ENCODE results near the gene MOV10L1. TPM values are rescaled to one million over a fixed set of nuclear protein-coding genes. Genes with fewer than 3 reads are reported as not detected.

The MOV10L1 gene
- total and polyA plus RNA-seq, 9 of the 15 experiments (the other 6 are each of a cell fraction or from before 2014, with no cell fraction given) = 0.06 to 0.43 (median 0.15) TPM

GRCh38 chr22:50091092-50091768, 1.4 kb downstream of the MOV10L1 start:
- no peak overlapping the region for H3K27ac ChIP-seq (ENCODE audit: extremely low read depth, low read depth, low read length)
- no TSS peak for BruUV-seq (replicated peaks)
- H4K20me1 ChIP-seq (replicated peaks; ENCODE audit: control insufficient read depth, insufficient read depth, low read length) = no peaks in the 10 kb centered on the region
- ChIA-PET CTCF (ENCODE audit: low intra/inter-chr PET ratio) (no interaction called here), POLR2A (interaction anchor here (0.7 kb wide), 1 partner anchor 10 kb away, joined by 3 read pairs; no protein-coding TSS in a partner anchor)
- H3K4me3 ChIP-seq = no peak overlapping the region
- peak overlapping the region; percentile 45; the same call in 1 of the 2 replicates for H2AFZ ChIP-seq (ENCODE audit: low read depth, low read length)
- FAIRE-seq (no peak), DNase-seq (ENCODE audit: extremely low read depth in 1 of 4, low spot score in 3 of 4) (no peak), ATAC-seq (no peak)
- in situ Hi-C loops (cut with MboI) = no loop called here
- TF ChIP-seq ZNF707 (CRISPR knock-in tag; conservative IDR thresholded peaks at IDR 0.05) (no peak), TCF3 (CRISPR knock-in tag; IDR thresholded peaks at IDR 0.05) (no peak), YBX1 (IDR thresholded peaks at IDR 0.05) (no peak), SETDB1 (IDR thresholded peaks at IDR 0.05; ENCODE audit: low read length) (no peak), CBFA2T3 (IDR thresholded peaks at IDR 0.05) (no peak), SAFB2 (IDR thresholded peaks at IDR 0.05; ENCODE audit: borderline replicate concordance, low read depth, low read length, severe bottlenecking) (no peak), HSF4 (CRISPR knock-in tag; IDR thresholded peaks at IDR 0.05; ENCODE audit: borderline replicate concordance) (no peak), NFE2 (IDR thresholded peaks at IDR 0.05; ENCODE audit: low read depth) (no peak), TARDBP (IDR thresholded peaks at IDR 0.05) (no peak), ZNF143 (CRISPR knock-in tag; IDR thresholded peaks at IDR 0.05) (no peak), EWSR1 (IDR thresholded peaks at IDR 0.05; ENCODE audit: borderline replicate concordance, low read depth, partially characterized antibody) (no peak), SRSF7 (optimal IDR thresholded peaks at IDR 0.05; ENCODE audit: low read depth, low read length) (no peak), EHMT2 (IDR thresholded peaks at IDR 0.05) (no peak)
- H3K4me1 ChIP-seq (replicated peaks in 1 of 2; ENCODE audit: control insufficient read depth in 2 of 2, insufficient read depth in 2 of 2, low read length in 2 of 2) = peaks cover 0 to 2% of the 10 kb centered on the region in 2 experiments; a peak in 4 of 5 replicates
- no peaks in the 10 kb centered on the region for H3K36me3 ChIP-seq (ENCODE audit: control insufficient read depth, insufficient read depth, low read length)
- H3K4me2 ChIP-seq (ENCODE audit: insufficient read depth, low read length) = no peak overlapping the region
- 75% methylated on average over 21 of the region's 29 CpGs for WGBS (ENCODE audit: insufficient coverage, low coverage, missing lambda C conversion rate)
- no peaks in the 10 kb centered on the region for H3K79me2 ChIP-seq (ENCODE audit: control insufficient read depth, insufficient read depth, low read length)
- H3K9ac ChIP-seq (ENCODE audit: insufficient read depth in 1 of 2, low read depth in 2 of 2, low read length in 2 of 2) = no peak overlapping the region
- peaks cover 4% of the 10 kb centered on the region for H3K9me3 ChIP-seq (replicated peaks; ENCODE audit: control insufficient read depth, insufficient read depth, low read depth, low read length)
- intact Hi-C loops (cut with micrococcal nuclease) = no loop called here
- no peaks in the 10 kb centered on the region for H3K9me1 ChIP-seq (ENCODE audit: control insufficient read depth, insufficient read depth, low read length)
- no peaks in the 10 kb centered on the region for H3K27me3 ChIP-seq (ENCODE audit: control insufficient read depth in 2 of 2, insufficient read depth in 2 of 2, low read length in 2 of 2)

Data from K562 (cell line).